A549 (cell line): ENCODE results near the gene COL12A1. TPM values are rescaled to one million over a fixed set of nuclear protein-coding genes. Genes with fewer than 3 reads are reported as not detected.

Source experiments
- ATAC-seq, 2 experiments: fragments of 200-7000 bp in 1 of 2; fragments of >200 bp in 1 of 2; cut with Nextera tagmentation in 1 of 2; cut with Tn5 transposase in 1 of 2; 3 replicates each; pipeline versions ENCODE4 v1.8.0 to v1.9.1; 2018 to 2020; ENCODE audit warnings: mild to moderate bottlenecking in 1 of 2, moderate library complexity in 1 of 2
- CTCF ChIA-PET: fragments of 300-600 bp; sonication (Branson Sonifier 250); formaldehyde crosslinking; extraction: SDS; loops from one replicate; lab custom pipeline; 2021; ENCODE audit warnings: antibody characterized with exemption, inconsistent platforms; lab: Yijun Ruan, JAX
- POLR2A ChIA-PET: fragments of 350-600 bp; formaldehyde crosslinking; extraction: SDS; loops from one replicate; lab custom pipeline; 2021; ENCODE audit warnings: antibody characterized with exemption, inconsistent platforms; lab: Yijun Ruan, JAX
- DNase-seq, 2 experiments: peaks; one replicate each; pipeline versions ENCODE4 v3.0.0 to v3.0.0-alpha.2; 2011 to 2016; ENCODE audit warnings: low read depth in 1 of 2, low spot score in 1 of 2
- FAIRE-seq: peaks from 2 replicates; lab custom pipeline; 2011; peaks lifted over from hg19 to GRCh38; lab: Jason Lieb, UNC
- H3K27ac ChIP-seq, 2 experiments: fragments of >200 bp; sonication (Bioruptor Twin); formaldehyde crosslinking; 3 replicates each; pipeline ENCODE4 v1.5.1; 2016 to 2017
- H3K4me1 ChIP-seq: fragments of >200 bp; sonication (Bioruptor Twin); formaldehyde crosslinking; 3 replicates; pipeline ENCODE4 v1.6.1; 2016
- H3K4me2 ChIP-seq: fragments of >200 bp; sonication (Bioruptor Twin); formaldehyde crosslinking; 3 replicates; pipeline ENCODE4 v1.6.1; 2016
- H3K4me3 ChIP-seq: fragments of >200 bp; sonication (Bioruptor Twin); formaldehyde crosslinking; 3 replicates; pipeline ENCODE4 v1.5.1; 2016
- H3K9me3 ChIP-seq: fragments of >200 bp; sonication (Bioruptor Twin); formaldehyde crosslinking; 3 replicates; pipeline ENCODE4 v1.6.1; 2016
- BHLHE40 ChIP-seq: IDR thresholded peaks from 2 replicates; pipeline ENCODE4 v1.6.1; 2012; ENCODE audit warnings: low read depth, low read length, inconsistent platforms
- CBX2 ChIP-seq: fragments of 200-600 bp; sonication (generic); IDR thresholded peaks from 2 replicates; pipeline ENCODE4 v1.6.1; 2016; ENCODE audit warnings: low read depth, mild to moderate bottlenecking, borderline replicate concordance
- CEBPB ChIP-seq, 2 experiments: fragments of >200 bp in 1 of 2; sonication (Bioruptor Twin) in 1 of 2; formaldehyde crosslinking in 1 of 2; IDR thresholded peaks; 2 replicates each; pipeline ENCODE4 v1.6.1; 2012 to 2016
- CHD2 ChIP-seq: fragments of 150-350 bp; IDR thresholded peaks from 2 replicates; pipeline ENCODE4 v1.6.1; 2014; ENCODE audit warnings: low read length; ENCODE audit not compliant: partially characterized antibody
- ESRRA ChIP-seq: fragments of 150-350 bp; IDR thresholded peaks from 2 replicates; pipeline ENCODE4 v1.6.1; 2014; ENCODE audit warnings: mild to moderate bottlenecking, low read length, borderline replicate concordance
- FOSB ChIP-seq: fragments of 250-450 bp; sonication (Bioruptor Pico); IDR thresholded peaks from 2 replicates; pipeline ENCODE4 v1.5.0; 2020; ENCODE audit warnings: mild to moderate bottlenecking, moderate library complexity
- HDAC2 ChIP-seq: fragments of 200-600 bp; sonication (generic); IDR thresholded peaks from 2 replicates; pipeline ENCODE4 v1.6.1; 2016
- HEYL ChIP-seq: fragments of 250-450 bp; sonication (Bioruptor Pico); IDR thresholded peaks from 2 replicates; pipeline ENCODE4 v1.8.0; 2021; ENCODE audit warnings: mild to moderate bottlenecking, moderate library complexity
- HOXA7 ChIP-seq: fragments of 250-450 bp; sonication (Bioruptor Pico); IDR thresholded peaks from 2 replicates; pipeline ENCODE4 v1.5.0; 2020; ENCODE audit warnings: mild to moderate bottlenecking, moderate library complexity
- JUNB ChIP-seq: fragments of >200 bp; sonication (Bioruptor Twin); formaldehyde crosslinking; IDR thresholded peaks from 2 replicates; pipeline ENCODE4 v1.6.1; 2016
- NR3C1 ChIP-seq: fragments of >200 bp; sonication (Bioruptor Twin); formaldehyde crosslinking; IDR thresholded peaks from 3 replicates; pipeline ENCODE4 v1.6.1; 2017
- PHF8 ChIP-seq: fragments of 200-600 bp; sonication (generic); IDR thresholded peaks from 2 replicates; pipeline ENCODE4 v1.6.1; 2016; ENCODE audit warnings: low read depth, mild to moderate bottlenecking, antibody characterized with exemption, moderate library complexity, borderline replicate concordance
- RARB ChIP-seq: fragments of 250-450 bp; sonication (Bioruptor Pico); IDR thresholded peaks from 2 replicates; pipeline ENCODE4 v1.8.0; 2021; ENCODE audit warnings: mild to moderate bottlenecking, moderate library complexity
- REST ChIP-seq: fragments of 200-600 bp; sonication (generic); IDR thresholded peaks from 2 replicates; pipeline ENCODE4 v1.6.1; 2016; ENCODE audit warnings: antibody characterized with exemption, mild to moderate bottlenecking, moderate library complexity
- ZC3H11A ChIP-seq: fragments of 450-650 bp; IDR thresholded peaks from 2 replicates; pipeline ENCODE4 v1.6.1; 2014; ENCODE audit warnings: antibody characterized with exemption, mild to moderate bottlenecking
- ZFP36 ChIP-seq: fragments of 450-650 bp; IDR thresholded peaks from 2 replicates; pipeline ENCODE4 v1.6.1; 2014; ENCODE audit warnings: borderline replicate concordance; ENCODE audit not compliant: partially characterized antibody
- WGBS: methylation state at CpG from one replicate; pipeline ENCODE4 v1.1.6; 2017; ENCODE audit errors: missing lambda C conversion rate; 5-methylcytosine and 5-hydroxymethylcytosine counted together
- polyA plus RNA-seq, 4 experiments: library from polyadenylated mRNA; depleted of rRNA in 3 of 4; stranded (reverse); fragments of >200 nt; fragmentation: RNase III in 1 of 4; extraction: RNeasy Plus Mini Kit Qiagen cat#74134 plus additional on column Dnase treatment in 1 of 4; gene quantifications; 2 replicates in 3 of 4; 3 replicates in 1 of 4; pipeline ENCODE4 v1.2.3, GENCODE V29; 2011 to 2017
- TF ChIP-seq, protein P1 (sequence below): fragments of 250-450 bp; sonication (Bioruptor Pico); IDR thresholded peaks from 2 replicates; pipeline ENCODE4 v1.5.0; 2020; ENCODE audit warnings: low read depth, mild to moderate bottlenecking, moderate library complexity
- TF ChIP-seq, protein P2 (sequence below): fragments of 150-350 bp; IDR thresholded peaks from 2 replicates; pipeline ENCODE4 v1.6.1; 2014; ENCODE audit warnings: low read depth, mild to moderate bottlenecking, low read length
- TF ChIP-seq, protein P3 (sequence below): IDR thresholded peaks from 2 replicates; pipeline ENCODE4 v1.6.1; 2012
- TF ChIP-seq, protein P4 (sequence below): fragments of >200 bp; sonication (Bioruptor Twin); formaldehyde crosslinking; IDR thresholded peaks from 3 replicates; pipeline ENCODE4 v1.5.1; 2016

COL12A1 gene
- polyA plus RNA-seq, 2 of the 4 experiments (the other 2 are of a cell fraction), result 6.3 to 11.2 TPM

- ATAC-seq (no peak), DNase-seq (no peak), FAIRE-seq (no peak)
- H3K9me3 ChIP-seq, result no peaks in the 10 kb centered on the region
- no peak for TF ChIP-seq ZC3H11A
- no peak for TF ChIP-seq RARB (CRISPR knock-in tag)
- TF ChIP-seq ESRRA, result no peak
- TF ChIP-seq REST, result no peak
- TF ChIP-seq, protein P1, sequence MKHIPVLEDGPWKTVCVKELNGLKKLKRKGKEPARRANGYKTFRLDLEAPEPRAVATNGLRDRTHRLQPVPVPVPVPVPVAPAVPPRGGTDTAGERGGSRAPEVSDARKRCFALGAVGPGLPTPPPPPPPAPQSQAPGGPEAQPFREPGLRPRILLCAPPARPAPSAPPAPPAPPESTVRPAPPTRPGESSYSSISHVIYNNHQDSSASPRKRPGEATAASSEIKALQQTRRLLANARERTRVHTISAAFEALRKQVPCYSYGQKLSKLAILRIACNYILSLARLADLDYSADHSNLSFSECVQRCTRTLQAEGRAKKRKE (CRISPR knock-in tag), result no peak
- TF ChIP-seq CHD2, result no peak
- TF ChIP-seq, protein P2, sequence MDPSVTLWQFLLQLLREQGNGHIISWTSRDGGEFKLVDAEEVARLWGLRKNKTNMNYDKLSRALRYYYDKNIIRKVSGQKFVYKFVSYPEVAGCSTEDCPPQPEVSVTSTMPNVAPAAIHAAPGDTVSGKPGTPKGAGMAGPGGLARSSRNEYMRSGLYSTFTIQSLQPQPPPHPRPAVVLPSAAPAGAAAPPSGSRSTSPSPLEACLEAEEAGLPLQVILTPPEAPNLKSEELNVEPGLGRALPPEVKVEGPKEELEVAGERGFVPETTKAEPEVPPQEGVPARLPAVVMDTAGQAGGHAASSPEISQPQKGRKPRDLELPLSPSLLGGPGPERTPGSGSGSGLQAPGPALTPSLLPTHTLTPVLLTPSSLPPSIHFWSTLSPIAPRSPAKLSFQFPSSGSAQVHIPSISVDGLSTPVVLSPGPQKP, result no peak
- no peak for TF ChIP-seq BHLHE40
- no peak for TF ChIP-seq CBX2
- no peak for TF ChIP-seq NR3C1
- TF ChIP-seq HOXA7, result no peak
- no peak for TF ChIP-seq CEBPB (IDR thresholded peaks at IDR 0.05)
- TF ChIP-seq, protein P3, sequence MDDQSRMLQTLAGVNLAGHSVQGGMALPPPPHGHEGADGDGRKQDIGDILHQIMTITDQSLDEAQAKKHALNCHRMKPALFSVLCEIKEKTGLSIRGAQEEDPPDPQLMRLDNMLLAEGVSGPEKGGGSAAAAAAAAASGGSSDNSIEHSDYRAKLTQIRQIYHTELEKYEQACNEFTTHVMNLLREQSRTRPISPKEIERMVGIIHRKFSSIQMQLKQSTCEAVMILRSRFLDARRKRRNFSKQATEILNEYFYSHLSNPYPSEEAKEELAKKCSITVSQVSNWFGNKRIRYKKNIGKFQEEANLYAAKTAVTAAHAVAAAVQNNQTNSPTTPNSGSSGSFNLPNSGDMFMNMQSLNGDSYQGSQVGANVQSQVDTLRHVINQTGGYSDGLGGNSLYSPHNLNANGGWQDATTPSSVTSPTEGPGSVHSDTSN, result no peak
- TF ChIP-seq, protein P4, sequence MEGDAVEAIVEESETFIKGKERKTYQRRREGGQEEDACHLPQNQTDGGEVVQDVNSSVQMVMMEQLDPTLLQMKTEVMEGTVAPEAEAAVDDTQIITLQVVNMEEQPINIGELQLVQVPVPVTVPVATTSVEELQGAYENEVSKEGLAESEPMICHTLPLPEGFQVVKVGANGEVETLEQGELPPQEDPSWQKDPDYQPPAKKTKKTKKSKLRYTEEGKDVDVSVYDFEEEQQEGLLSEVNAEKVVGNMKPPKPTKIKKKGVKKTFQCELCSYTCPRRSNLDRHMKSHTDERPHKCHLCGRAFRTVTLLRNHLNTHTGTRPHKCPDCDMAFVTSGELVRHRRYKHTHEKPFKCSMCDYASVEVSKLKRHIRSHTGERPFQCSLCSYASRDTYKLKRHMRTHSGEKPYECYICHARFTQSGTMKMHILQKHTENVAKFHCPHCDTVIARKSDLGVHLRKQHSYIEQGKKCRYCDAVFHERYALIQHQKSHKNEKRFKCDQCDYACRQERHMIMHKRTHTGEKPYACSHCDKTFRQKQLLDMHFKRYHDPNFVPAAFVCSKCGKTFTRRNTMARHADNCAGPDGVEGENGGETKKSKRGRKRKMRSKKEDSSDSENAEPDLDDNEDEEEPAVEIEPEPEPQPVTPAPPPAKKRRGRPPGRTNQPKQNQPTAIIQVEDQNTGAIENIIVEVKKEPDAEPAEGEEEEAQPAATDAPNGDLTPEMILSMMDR, result no peak
- TF ChIP-seq JUNB, result no peak
- no peak for TF ChIP-seq ZFP36
- no peak for TF ChIP-seq HDAC2
- TF ChIP-seq PHF8, result no peak
- TF ChIP-seq HEYL (CRISPR knock-in tag), result no peak
- TF ChIP-seq FOSB, result no peak
- H3K4me2 ChIP-seq, result no peak overlapping the region
- POLR2A ChIA-PET, result no interaction called here
- CTCF ChIA-PET, result no interaction called here
- H3K27ac ChIP-seq, result no peak overlapping the region
- 21% methylated on average over 2 of the region's 2 CpGs for WGBS
- no peak overlapping the region for H3K4me3 ChIP-seq
- peaks cover 10% of the 10 kb centered on the region; the same call in 1 of the 3 replicates for H3K4me1 ChIP-seq
Measured at GRCh38 chr6:75246386-75246785, 40.5 kb upstream of the COL12A1 start.
